SHP77 (cell line): Measurements from ENCODE around the gene VMO1.
"Not testable (repeated sequence)": the region's sequence is repeated elsewhere in the genome, so short reads cannot be mapped to it uniquely, and the experiment has no call there.

ENCODE experiments used
- DNase-seq, 2 experiments: peaks; one replicate each; lab custom pipeline; 2025; lab: John Stamatoyannopoulos, UW

Gene VMO1

GRCh38 chr17:4786106-4786511 is at the start of gene VMO1:
Gene VMO1, minus strand, starts transcription at chr17:4786364. Its CDS starts 12 bp downstream, at chr17:4786352.
- DNase-seq = no peak

GRCh38 chr17:4834681-4835020 is 48.5 kb upstream of the VMO1 start:
- DNase-seq = no peak

GRCh38 chr17:4833941-4834680 is 47.9 kb upstream of the VMO1 start:
- peak; percentile 24 to 68 for DNase-seq

- peak; percentile 91 to 93 for DNase-seq
Observed at GRCh38 chr17:4833178-4833940, 47.2 kb upstream of the VMO1 start, which contains the start of gene MINK1. Gene MINK1, plus strand, starts transcription at chr17:4833340. Its CDS starts 244 bp downstream, at chr17:4833584.

GRCh38 chr17:4832829-4833177 is 46.6 kb upstream of the VMO1 start:
- not testable (repeated sequence) for DNase-seq

GRCh38 chr17:4827399-4827798 is 41.2 kb upstream of the VMO1 start:
- DNase-seq = no peak

- DNase-seq = no peak
Observed at GRCh38 chr17:4823373-4824089, 37.4 kb upstream of the VMO1 start.

- no peak for DNase-seq
Observed at GRCh38 chr17:4822835-4823234, 36.7 kb upstream of the VMO1 start.

- DNase-seq = no peak
Observed at GRCh38 chr17:4818276-4818675, 32.1 kb upstream of the VMO1 start.

- DNase-seq = no peak
Observed at GRCh38 chr17:4816826-4817225, 30.7 kb upstream of the VMO1 start.

- DNase-seq = no peak
Observed at GRCh38 chr17:4815043-4815675, 29.0 kb upstream of the VMO1 start.

- no peak for DNase-seq
Observed at GRCh38 chr17:4812690-4813089, 26.5 kb upstream of the VMO1 start.

- DNase-seq = no peak
Observed at GRCh38 chr17:4811471-4811870, 25.3 kb upstream of the VMO1 start.

GRCh38 chr17:4810696-4811290 is 24.6 kb upstream of the VMO1 start:
- peak; percentile 20 to 58 for DNase-seq

- no peak for DNase-seq
Observed at GRCh38 chr17:4808378-4808767, 22.2 kb upstream of the VMO1 start.

GRCh38 chr17:4807605-4808377 is 21.6 kb upstream of the VMO1 start:
- DNase-seq = peak in 1 of 2 experiments; percentile 32

- peak; percentile 88 to 93 for DNase-seq
Observed at GRCh38 chr17:4806777-4807604, 20.8 kb upstream of the VMO1 start, which contains the start of gene PLD2. Gene PLD2, plus strand, starts transcription at chr17:4807152. Its CDS starts 621 bp downstream, at chr17:4807773.

- peak in 1 of 2 experiments; percentile 58 for DNase-seq
Observed at GRCh38 chr17:4806456-4806776, 20.3 kb upstream of the VMO1 start.

GRCh38 chr17:4802228-4802627 is 16.1 kb upstream of the VMO1 start, which contains the start of gene C17orf114:
Gene C17orf114, minus strand, starts transcription at chr17:4802328.
- DNase-seq = no peak
